Measurements from ENCODE around the gene NUP62. TPM values are rescaled to one million over a fixed set of nuclear protein-coding genes. Genes with fewer than 3 reads are reported as not detected.

NUP62 gene
- polyA plus RNA-seq, 1 experiment = 12.4 TPM

GRCh38 chr19:49869009-49869483 is 60.3 kb downstream of the NUP62 start:
- H3K9me3 ChIP-seq (ENCODE audit: control insufficient read depth, insufficient read depth, low read length) = no peaks in the 10 kb centered on the region; the same call in 1 of the 2 replicates
- TF ChIP-seq CTCF (IDR thresholded peaks at IDR 0.05; ENCODE audit: low read depth, low read length) = no peak
- DNase-seq (ENCODE audit: low read depth, low spot score) = no peak
- H3K27me3 ChIP-seq (ENCODE audit: control insufficient read depth, insufficient read depth, low read length) = no peaks in the 10 kb centered on the region
- ChIA-PET POLR2A (interaction anchor here (0.6 to 1.6 kb wide), 12 partner anchors 8 to 1045 kb away, joined by 3 to 13 read pairs (median 4); partner anchors contain the start of genes AKT1S1, ATF5, FUZ and NUP62), CTCF (interaction anchor here (0.8 kb wide), 1 partner anchor 299 kb away, joined by 3 read pairs; no protein-coding TSS in a partner anchor)
- peak overlapping the region; percentile 47 for H3K27ac ChIP-seq (ENCODE audit: low read depth, low read length)
- H3K4me3 ChIP-seq (ENCODE audit: low read depth, low read length) = peak overlapping the region; percentile 54

- Histone ChIP-seq H3K4me3 (ENCODE audit: low read depth, low read length) (peak within 1 kb of the TSS; percentile 91), H3K9me3 (ENCODE audit: control insufficient read depth, insufficient read depth, low read length) (no peaks in the 10 kb centered on the region; the same call in 1 of the 2 replicates), H3K27ac (ENCODE audit: low read depth, low read length) (peak within 1 kb of the TSS; percentile 91), H3K27me3 (ENCODE audit: control insufficient read depth, insufficient read depth, low read length) (no peaks in the 10 kb centered on the region)
- peak; percentile 67 for DNase-seq (ENCODE audit: low read depth, low spot score)
- no peak for TF ChIP-seq CTCF (IDR thresholded peaks at IDR 0.05; ENCODE audit: low read depth, low read length)
- ChIA-PET CTCF (interaction anchor here (0.6 kb wide), 1 partner anchor 48 kb away, joined by 3 read pairs; no protein-coding TSS in a partner anchor), POLR2A (interaction anchor here (0.8 to 1.2 kb wide), 2 partner anchors 9 to 10 kb away, joined by 3 to 4 read pairs; partner anchors contain the start of gene AKT1S1)
Observed at GRCh38 chr19:49866933-49867782, 62.1 kb downstream of the NUP62 start, which contains the start of gene PNKP. TSS of gene PNKP (minus strand) at chr19:49867576. CDS start at chr19:49867204, 372 bp downstream.

GRCh38 chr19:49864890-49865289 is 64.4 kb downstream of the NUP62 start:
- no peak for TF ChIP-seq CTCF (IDR thresholded peaks at IDR 0.05; ENCODE audit: low read depth, low read length)
- CTCF ChIA-PET = no interaction called here
- H3K9me3 ChIP-seq (ENCODE audit: control insufficient read depth, insufficient read depth, low read length) = no peaks in the 10 kb centered on the region; the same call in 1 of the 2 replicates
- peak overlapping the region; percentile 17; the same call in 1 of the 2 replicates for H3K4me3 ChIP-seq (ENCODE audit: low read depth, low read length)
- no peak overlapping the region for H3K27ac ChIP-seq (ENCODE audit: low read depth, low read length)
- no peak for DNase-seq (ENCODE audit: low read depth, low spot score)
- POLR2A ChIA-PET = interaction anchor here (0.6 to 1.1 kb wide), 5 partner anchors 12 to 1244 kb away, joined by 3 to 16 read pairs (median 5); partner anchors contain the start of genes AKT1S1, FUZ, PTOV1 and TBC1D17
- no peaks in the 10 kb centered on the region for H3K27me3 ChIP-seq (ENCODE audit: control insufficient read depth, insufficient read depth, low read length)

- Histone ChIP-seq H3K27me3 (ENCODE audit: control insufficient read depth, insufficient read depth, low read length) (no peaks in the 10 kb centered on the region), H3K27ac (ENCODE audit: low read depth, low read length) (no peak overlapping the region), H3K9me3 (ENCODE audit: control insufficient read depth, insufficient read depth, low read length) (no peaks in the 10 kb centered on the region; the same call in 1 of the 2 replicates), H3K4me3 (ENCODE audit: low read depth, low read length) (no peak overlapping the region)
- CTCF ChIA-PET = interaction anchor here (0.8 kb wide), 1 partner anchor 272 kb away, joined by 3 read pairs; no protein-coding TSS in a partner anchor
- POLR2A ChIA-PET = interaction anchor here (0.7 kb wide), 1 partner anchor 10 kb away, joined by 3 read pairs; no protein-coding TSS in a partner anchor
- TF ChIP-seq CTCF (IDR thresholded peaks at IDR 0.05; ENCODE audit: low read depth, low read length) = no peak
- DNase-seq (ENCODE audit: low read depth, low spot score) = no peak
Observed at GRCh38 chr19:49863935-49864320, 65.4 kb downstream of the NUP62 start.
